Activated CD4-positive, alpha-beta T cell treated with anti-CD3 and anti-CD28 coated beads, Interleukin-2, Interleukin-4, amounts not matched to agents 100 ng/mL and 50 ng/mL, durations not matched to agents 16 hours and 8 hours (primary cell): ENCODE results near the gene PCGF6.
"Not testable (repeated sequence)": the region's sequence is repeated elsewhere in the genome, so short reads cannot be mapped to it uniquely, and the experiment has no call there.

Experiments used
- DNase-seq: peaks from one replicate; pipeline ENCODE4 v3.0.0-alpha.2; 2020; ENCODE audit warnings: low spot score

PCGF6 gene

DNA sequence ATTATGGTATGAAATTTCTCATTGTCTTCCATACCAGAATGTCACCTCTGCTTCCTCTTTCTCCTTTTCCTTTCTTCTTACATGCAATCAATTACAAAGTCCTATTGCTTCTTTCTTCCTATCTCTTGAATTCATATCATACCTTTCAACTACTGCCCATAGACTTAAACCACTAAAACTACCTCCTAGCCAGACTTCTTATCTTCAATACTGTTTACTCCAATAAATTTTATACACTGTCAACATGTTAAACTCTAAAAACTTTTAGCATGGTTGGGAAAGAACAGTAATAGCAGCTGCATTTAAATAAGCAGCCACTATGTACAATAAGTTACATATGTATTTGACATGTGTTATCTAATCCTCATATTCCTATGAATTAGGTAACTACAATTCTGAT is 34.9 kb downstream of the PCGF6 start:
- no peak for DNase-seq

DNA sequence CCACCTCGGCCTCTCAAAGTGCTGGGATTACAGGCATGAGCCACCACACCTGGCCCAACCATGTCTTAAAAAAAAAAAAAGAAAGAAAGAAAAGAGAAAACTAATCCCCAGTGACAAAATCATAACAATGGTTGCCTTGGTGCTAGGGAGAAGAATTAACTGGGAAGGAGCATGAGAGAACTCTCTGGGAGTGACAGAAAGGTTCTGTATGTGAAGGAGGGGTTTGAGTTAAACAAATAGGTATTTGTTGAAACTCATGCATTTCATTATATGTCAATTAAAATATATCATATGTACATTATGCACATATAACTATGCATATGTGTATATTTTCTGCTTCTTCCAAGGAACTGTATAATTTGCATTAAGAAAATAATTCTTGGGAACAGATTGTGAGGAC is 40.7 kb downstream of the PCGF6 start:
- no peak for DNase-seq

DNA sequence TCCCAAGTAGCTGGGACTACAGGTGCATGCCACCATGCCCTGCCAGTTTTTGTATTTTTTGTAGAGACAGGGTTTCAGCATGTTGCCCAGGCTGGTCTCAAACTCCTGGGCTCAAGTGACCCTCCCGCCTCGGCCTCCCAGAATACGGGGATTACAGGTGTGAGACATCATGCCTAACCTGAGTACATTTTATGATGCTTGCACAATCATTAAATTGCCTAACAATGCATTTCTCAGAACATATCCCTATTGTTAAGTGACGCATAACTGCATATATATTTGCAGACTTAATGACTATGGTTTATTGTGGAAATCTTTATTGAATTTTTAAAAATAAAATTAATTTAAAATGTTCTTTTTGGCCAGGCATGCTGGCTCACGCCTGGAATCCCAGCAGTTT is 43.3 kb downstream of the PCGF6 start:
- no peak for DNase-seq

DNA sequence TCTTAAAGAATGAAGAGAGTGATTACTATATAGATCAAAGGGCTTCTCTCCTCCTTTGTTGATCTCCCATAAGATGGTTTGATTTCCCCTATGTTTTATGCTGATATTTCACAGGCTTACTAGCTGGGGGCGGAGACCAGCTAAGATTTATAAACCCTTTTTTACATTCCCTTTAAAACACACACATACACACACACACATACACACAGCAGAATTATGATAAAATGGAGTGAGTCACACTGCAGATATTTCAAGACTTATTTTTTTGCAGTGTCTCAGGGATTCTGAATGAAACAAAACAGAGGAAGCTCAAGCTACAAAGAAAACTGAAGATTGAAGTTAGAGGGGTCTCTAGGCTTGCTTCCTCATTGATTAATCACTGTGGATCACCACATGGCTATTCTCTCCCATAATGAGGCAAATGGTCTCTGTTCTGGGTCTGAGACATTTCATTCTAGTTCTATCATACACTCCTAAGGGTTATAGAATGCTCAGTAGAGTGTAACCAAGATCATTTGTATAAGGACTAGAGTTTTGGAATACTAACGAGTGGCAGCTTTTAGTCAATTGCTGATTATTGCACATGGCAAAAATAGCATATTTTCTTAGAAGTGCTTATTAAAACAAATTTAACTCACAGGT is 55.4 kb downstream of the PCGF6 start:
- no peak for DNase-seq

DNA sequence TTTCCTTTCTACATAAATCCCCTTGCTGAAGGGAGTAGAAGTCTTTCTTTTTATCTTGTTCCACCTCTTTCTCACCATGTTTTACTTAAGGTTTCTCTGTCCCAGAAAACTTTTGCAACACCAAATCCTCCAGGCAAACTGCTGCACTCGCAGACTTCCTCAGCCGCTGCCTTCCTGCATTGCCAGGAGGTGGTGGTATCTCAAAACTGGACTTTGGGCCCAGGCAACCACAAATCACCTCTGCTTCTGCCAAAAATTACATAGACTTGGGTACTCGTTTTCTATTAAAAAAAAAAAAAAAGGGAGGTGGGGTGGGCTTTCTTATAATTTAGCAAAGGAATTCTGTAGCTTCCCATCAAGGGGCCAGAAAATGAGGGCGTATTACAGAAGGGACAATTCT is 59.4 kb downstream of the PCGF6 start:
- DNase-seq, result no peak

DNA sequence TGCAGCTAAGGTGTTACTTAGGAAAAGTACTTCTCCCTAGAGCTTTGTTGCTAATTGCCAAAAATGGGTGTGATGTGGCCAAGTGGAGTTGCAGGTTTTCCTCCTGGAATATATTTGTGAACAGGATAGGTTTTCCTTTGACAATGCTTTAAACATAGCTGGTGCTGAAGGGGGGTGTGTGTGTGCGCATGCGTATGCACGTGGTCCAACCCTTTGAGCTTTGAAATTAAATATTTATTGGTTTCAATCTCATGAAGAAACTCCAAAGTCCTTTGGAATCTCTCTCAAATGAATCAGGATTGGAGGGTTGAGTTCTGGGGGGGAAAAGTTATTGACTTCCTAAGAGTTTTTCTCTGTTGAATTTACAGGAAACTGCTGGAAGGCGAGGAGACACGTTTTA is 62.9 kb downstream of the PCGF6 start:
- no peak for DNase-seq

DNA sequence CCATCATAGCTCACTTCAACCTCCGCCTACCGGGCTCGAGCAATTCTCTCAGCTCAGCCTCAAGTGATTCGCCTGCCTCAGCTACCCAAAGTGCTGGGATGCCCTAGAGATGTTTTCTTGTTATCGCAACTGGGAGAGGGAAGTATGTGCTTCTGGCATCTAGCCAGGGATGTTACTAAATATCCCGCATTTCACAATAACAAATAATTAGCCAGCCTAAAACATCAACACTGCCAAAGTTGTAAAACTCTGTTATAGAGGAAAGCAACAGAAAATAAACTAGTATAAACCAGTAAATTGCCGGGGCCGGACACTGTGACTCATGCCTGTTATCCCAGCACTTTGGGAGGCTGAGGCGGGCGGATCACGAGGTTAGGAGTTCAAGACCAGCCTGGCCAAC is 66.8 kb downstream of the PCGF6 start:
- DNase-seq, result no peak

DNA sequence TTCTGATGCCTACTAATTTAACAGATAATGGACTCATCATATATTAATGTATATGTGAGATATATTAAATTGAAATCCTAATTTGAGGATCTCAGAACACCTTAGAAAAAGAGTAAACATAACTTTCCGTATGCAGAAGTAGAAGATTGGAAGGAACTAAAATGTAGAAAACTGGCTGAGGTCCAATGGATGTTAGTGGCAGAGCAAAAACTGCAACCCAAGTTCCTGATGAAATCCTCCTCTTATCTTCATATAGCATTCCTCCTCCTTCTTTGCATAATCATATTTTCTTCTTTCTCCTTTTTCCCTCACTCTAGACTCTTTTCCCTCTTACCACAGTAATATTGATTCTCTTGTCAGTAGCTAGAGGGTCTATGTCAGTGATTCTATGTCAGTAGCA is 68.0 kb downstream of the PCGF6 start:
- no peak for DNase-seq

DNA sequence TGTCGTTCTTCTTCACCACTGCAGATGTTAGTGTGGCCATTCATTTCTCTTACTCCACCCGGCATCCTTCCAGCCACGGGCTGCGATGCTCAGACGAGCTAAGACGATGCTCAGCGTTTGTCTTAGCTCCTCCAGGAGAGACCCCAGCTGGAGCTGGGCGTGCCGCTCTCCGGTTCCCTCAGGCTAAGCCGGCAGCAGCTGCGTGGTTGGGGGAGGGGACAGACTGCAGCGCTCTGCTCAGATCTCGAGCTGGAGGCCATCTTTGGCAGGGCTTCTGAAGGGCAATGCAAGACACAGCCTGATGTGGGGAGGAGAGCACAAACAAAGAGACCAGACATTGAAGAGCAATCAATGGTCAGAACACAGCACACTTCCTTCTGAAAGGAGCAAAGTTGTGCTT is 69.2 kb downstream of the PCGF6 start:
- DNase-seq, result no peak

DNA sequence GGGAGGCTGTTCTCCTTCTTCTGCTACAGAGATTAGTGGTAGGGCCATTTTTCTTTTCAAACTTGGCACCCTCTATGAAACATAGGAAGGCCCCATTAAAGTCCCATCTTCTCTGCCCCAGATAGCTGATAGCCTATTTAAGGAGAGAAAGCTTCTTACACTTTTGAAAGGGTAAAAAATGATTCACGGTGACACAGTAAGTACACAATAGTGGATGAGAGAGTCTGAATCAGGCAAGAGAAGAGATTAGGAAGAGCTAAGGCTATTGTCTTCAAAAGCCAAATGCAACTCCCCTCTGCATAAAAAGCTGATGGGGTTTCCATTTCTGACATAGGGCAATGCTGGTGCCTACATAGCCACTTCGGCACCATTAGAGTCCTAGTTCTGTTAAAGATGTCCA is 70.4 kb downstream of the PCGF6 start:
- no peak for DNase-seq

DNA sequence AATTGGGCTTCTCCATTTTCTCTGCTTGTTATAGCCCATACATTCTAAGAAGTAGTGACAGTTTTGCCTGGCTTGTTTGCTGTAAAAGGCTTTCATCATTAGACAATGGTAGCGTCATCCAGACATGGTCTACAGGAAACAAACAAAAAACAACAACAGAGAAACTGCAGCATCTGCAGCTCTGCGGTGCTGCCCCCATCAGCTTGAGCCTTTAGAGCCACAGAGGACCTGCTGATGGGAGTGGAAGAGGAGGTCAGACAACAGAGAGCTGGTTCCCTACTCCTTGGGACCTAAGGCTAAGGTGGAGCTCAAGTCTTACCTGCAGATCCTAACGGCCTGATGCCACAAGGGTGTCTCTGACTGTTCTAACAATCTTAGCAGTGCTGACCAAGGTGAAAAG is 70.9 kb downstream of the PCGF6 start:
- DNase-seq, result no peak

DNA sequence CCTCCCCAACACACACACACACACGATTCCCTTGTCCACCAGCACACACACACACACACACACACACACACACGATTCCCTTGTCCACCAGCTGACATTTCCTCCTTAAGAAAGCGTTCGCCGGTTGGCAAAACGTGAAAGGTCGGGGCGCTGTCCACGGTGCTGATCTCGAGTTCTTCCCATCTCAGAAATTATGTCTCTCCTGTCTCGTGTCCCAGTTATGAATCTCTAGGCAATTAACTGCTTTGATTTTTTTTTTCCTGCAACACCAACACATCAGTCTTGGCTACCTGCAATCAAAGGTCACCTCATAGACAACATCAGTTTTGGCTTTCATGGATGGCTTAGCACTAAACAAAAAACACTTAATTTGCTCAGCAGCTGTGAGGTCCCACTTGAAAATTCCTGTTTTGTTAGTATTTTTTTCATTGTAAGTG is 72.1 kb downstream of the PCGF6 start:
- peak; percentile 37 for DNase-seq

DNA sequence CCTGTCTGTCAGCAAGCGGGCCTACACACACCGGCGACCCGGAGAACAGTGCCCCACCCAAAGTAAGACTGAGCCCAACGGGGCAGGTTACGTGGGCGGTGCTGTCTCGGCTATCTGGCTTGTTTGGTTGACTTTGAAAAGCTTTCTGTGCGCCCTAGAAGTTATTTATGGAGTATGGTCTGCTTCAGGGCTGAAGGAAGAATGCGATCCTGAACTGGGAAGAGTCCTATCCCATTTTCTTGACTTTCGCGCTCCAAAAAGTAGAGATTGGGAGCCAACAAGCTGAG is 72.5 kb downstream of the PCGF6 start:
- DNase-seq, result no peak

DNA sequence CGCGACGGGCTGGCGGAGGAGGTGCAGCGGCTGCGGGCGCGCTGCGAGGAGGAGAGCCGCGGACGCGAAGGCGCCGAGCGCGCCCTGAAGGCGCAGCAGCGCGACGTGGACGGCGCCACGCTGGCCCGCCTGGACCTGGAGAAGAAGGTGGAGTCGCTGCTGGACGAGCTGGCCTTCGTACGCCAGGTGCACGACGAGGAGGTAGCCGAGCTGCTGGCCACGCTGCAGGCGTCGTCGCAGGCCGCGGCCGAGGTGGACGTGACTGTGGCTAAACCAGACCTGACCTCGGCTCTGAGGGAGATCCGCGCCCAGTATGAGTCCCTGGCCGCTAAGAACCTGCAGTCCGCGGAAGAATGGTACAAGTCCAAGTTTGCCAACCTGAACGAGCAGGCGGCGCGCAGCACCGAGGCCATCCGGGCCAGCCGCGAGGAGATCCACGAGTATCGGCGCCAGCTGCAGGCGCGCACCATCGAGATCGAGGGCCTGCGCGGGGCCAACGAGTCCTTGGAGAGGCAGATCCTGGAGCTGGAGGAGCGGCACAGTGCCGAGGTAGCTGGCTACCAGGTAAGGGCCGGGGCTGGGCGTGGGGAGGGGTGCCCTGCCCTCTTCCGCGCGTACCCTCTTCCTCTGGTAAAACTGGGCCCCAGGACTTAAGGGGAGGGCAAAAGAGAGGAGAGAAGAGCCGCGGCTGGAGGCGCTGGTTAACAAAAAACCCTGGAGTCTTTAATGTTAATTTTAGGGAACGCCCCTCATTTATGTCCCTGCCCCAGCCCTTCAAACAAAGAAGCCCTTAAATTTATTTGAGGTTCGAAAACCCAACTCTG is 73.0 kb downstream of the PCGF6 start:
- no peak for DNase-seq

DNA sequence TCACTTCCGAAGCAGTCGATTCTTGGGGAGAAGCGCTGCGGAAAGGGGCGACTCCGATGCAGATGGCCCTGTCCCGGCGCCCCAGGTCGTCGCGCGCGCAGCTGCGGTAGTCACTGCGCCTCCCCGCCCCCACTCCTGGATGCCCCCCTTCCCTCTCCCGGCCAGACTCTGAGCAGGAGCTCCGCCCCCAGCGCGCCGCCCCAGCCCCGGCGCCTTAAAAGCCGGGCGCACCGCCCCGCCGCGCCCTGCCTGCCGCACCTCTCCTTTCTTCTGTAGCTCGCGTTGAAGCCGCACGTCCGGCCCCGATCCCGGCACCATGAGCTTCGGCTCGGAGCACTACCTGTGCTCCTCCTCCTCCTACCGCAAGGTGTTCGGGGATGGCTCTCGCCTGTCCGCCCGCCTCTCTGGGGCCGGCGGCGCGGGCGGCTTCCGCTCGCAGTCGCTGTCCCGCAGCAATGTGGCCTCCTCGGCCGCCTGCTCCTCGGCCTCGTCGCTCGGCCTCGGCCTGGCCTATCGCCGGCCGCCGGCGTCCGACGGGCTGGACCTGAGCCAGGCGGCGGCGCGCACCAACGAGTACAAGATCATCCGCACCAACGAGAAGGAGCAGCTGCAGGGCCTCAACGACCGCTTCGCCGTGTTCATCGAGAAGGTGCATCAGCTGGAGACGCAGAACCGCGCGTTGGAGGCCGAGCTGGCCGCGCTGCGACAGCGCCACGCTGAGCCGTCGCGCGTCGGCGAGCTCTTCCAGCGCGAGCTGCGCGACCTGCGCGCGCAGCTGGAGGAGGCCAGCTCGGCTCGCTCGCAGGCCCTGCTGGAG is 73.8 kb downstream of the PCGF6 start, which contains the start of gene INA:
TSS of gene INA (plus strand) at position 243 of the 817 bp plus-strand sequence. CDS start at position 317, 74 bp downstream.
- DNase-seq, result peak; percentile 23

DNA sequence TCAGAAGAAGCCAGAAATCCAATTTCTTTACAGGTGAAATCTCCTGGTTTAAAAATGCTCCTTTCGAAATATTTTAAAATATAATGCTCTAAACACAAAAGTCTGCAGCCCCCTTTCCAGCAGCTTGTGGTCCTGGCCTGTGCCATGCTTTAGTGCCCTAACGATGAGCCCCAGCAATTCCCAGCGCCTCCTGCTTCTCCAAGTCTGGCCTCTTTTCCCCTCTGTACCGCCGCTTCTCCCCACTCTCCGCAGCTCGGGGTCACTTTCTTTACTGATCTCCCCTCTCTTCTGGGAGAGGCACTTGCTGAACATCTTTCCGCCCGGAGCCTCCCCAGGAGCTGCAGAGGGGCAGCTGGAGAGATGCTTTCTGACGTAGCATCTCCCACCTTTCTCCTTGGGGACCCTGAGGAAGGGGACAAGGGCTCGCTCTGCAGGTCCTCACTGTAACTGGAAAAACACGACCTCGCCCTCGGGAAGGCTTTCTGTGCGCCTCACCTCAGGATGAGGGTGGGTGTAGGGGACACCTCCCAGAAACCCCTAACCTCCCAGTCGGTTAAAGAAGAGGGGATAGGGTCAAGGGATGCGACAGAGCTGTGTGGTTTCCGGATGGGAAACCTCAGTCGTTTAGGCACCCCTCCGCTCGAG is 74.6 kb downstream of the PCGF6 start:
- DNase-seq, result no peak

DNA sequence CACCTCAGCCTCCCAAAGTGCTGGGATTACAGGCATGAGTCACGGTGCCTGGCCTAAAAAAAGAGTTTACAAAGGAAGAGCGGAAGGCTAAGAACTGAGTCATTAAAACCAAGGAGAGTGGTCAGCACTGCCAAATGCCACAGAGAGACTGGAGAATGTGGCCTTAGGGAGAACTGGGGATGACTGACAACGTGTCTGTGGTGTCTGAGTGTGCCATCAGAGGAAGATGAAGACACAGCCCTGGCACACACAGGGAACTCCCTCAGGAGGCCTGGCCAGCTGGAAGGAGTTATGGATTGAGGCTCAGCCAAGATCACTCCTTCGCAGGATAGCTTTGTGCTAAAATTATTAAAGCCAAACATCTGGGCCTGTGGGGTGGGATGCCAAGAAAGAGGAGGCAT is 77.9 kb downstream of the PCGF6 start:
- DNase-seq, result no peak

DNA sequence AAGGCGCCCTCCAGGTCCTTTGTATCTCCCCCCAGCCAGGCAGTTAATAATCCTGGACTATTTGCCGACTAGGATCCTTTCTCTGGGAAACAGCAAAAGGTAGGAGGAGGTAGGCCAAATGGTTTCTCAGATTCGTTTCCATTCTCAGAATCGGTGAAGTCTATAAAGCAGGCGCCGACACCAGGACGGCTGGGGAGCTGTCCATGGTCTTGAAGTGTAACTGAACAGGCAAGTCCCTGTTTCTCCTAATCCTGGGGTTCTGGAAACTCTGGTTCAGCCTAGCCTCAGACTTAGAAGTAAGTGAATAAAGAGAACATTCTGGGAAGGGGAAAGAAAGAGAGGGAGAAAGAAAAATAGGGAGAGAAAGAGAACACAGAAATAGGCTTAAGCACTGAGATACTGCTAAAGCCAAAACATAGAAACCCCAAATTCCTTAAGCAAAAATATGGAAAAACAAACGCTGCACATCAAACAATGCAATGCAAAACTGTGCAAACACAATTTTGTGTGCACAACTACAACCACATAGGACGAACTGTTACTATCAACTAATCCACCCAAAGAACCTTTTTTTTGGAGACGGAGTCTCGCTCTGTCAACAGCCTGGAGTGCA is 85.1 kb downstream of the PCGF6 start:
- peak; percentile 41 for DNase-seq

DNA sequence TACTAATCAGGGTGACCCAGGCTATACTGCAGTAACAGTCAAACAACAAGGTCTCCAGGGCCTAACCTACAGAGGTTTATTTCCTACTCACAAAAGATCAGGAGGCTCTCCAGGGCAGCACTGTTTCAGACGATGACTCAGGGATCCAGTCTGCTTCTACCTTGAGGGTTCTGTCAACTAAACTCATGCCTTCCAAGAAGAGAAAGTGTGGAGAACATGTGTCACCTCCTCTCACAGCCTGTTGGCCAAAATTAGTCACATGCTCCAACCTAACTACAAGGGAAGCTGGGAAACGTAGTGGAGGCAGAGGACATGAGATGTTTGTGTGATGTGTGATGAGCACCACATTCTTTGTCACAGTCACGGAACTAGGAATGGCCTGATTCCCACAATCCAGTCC is 88.7 kb downstream of the PCGF6 start:
- no peak for DNase-seq

DNA sequence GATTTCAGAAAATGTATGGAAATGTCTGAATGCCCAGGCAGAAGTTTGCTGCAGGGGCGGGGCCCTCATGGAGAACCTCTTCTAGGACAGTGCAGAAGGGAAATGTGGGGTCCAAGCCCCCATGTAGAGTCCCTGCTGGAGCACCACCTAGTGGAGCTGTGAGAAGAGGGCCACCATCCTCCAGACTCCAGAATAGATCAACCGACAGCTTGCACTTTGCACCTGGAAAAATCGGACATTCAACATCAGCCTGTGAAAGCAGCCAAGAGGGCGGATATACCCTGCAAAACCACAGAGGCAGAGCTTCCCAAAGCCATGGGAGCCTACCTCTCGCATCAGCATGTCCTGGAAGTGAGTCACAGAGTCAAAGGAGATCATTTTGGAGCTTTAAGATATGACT is 91.0 kb downstream of the PCGF6 start:
- DNase-seq, result no peak

DNA sequence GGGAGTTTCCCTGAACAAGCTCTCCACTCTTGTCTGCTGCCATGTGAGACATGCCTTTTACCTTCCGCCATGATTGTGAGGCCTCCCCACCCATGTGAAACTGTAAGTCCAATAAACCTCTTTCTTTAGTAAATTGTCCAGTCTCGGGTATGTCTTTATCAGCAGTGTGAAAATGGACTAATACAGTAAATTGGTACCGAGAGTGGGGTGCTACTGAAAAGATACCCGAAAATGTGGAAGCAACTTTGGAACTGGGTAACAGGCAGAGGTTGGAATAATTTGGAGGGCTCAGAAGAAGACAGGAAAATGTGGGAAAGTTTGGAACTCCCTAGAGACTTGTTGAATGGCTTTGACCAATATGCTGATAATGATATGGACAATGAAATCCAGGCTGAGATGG is 92.0 kb downstream of the PCGF6 start:
- DNase-seq, result not testable (repeated sequence)

DNA sequence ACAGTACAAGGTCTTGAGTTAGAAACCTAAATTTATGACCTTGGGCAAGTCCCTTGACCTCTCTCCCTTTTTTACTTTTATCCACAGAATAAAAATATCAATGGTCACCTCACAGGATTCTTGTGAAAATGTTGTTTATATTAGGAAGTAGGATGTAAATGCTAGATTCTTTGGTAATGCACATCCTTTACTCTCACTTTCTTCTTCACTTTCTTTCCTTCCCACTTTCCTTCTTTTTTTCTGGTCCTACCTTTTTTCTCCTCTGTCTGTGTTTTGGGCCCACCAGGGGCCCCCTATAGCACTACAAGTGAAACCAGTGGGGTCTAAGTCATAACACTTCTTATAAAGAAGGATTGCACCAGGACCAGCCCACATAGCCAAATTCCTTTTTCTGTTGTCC is 93.1 kb downstream of the PCGF6 start:
- DNase-seq, result no peak
